GM18873 (cell line): ENCODE data around the gene SPECC1L.

Experiments used
- ATAC-seq: cut with Tn5 transposase; IDR thresholded peaks from one replicate; pipeline ENCODE4 v1.9.1; 2021; ENCODE audit warnings: mild to moderate bottlenecking, moderate library complexity, moderate number of reproducible peaks; ENCODE audit not compliant: unreplicated experiment, low FRiP score

The SPECC1L gene

GRCh38 chr22:24435861-24436371 is 165.3 kb downstream of the SPECC1L start:
- ATAC-seq = no peak

GRCh38 chr22:24436553-24436952 is 165.9 kb downstream of the SPECC1L start:
- no peak for ATAC-seq

GRCh38 chr22:24437091-24437490 is 166.5 kb downstream of the SPECC1L start:
- ATAC-seq = no peak

- no peak for ATAC-seq
Measured at GRCh38 chr22:24437741-24438328, 167.2 kb downstream of the SPECC1L start.

- no peak for ATAC-seq
Measured at GRCh38 chr22:24440270-24440717, 169.7 kb downstream of the SPECC1L start.

- ATAC-seq = no peak
Measured at GRCh38 chr22:24440718-24441405, 170.2 kb downstream of the SPECC1L start.

- ATAC-seq = no peak
Measured at GRCh38 chr22:24441406-24442351, 171.0 kb downstream of the SPECC1L start.

GRCh38 chr22:24442352-24442744 is 171.7 kb downstream of the SPECC1L start:
- no peak for ATAC-seq

GRCh38 chr22:24443668-24444067 is 173.0 kb downstream of the SPECC1L start:
- no peak for ATAC-seq

GRCh38 chr22:24444251-24444650 is 173.6 kb downstream of the SPECC1L start:
- no peak for ATAC-seq

- no peak for ATAC-seq
Measured at GRCh38 chr22:24444729-24445466, 174.3 kb downstream of the SPECC1L start.

GRCh38 chr22:24445481-24446259 is 175.0 kb downstream of the SPECC1L start:
- ATAC-seq = no peak

GRCh38 chr22:24446260-24446611 is 175.6 kb downstream of the SPECC1L start:
- no peak for ATAC-seq

GRCh38 chr22:24450610-24451009 is 180.0 kb downstream of the SPECC1L start:
- no peak for ATAC-seq

GRCh38 chr22:24451162-24451561 is 180.5 kb downstream of the SPECC1L start:
- ATAC-seq = no peak

- ATAC-seq = no peak
Measured at GRCh38 chr22:24453853-24454252, 183.2 kb downstream of the SPECC1L start.

- no peak for ATAC-seq
Measured at GRCh38 chr22:24455039-24455438, 184.4 kb downstream of the SPECC1L start.

GRCh38 chr22:24455751-24456426 is 185.3 kb downstream of the SPECC1L start:
- no peak for ATAC-seq

- ATAC-seq = no peak
Measured at GRCh38 chr22:24457894-24458420, 187.3 kb downstream of the SPECC1L start.
